Activated naive CD4-positive, alpha-beta T cell treated with anti-CD3 and anti-CD28 coated beads, Interleukin-2, amount 50 U/mL, for 16 hours (primary cell): ENCODE measurements around the gene SF3B5.
"Not testable (repeated sequence)": the region's sequence is repeated elsewhere in the genome, so short reads cannot be mapped to it uniquely, and the experiment has no call there.

ENCODE experiments used
- DNase-seq: peaks from one replicate; pipeline ENCODE4 v3.0.0-alpha.2; 2020

The SF3B5 gene

GRCh38 chr6:144104488-144104887 is 9.1 kb upstream of the SF3B5 start:
- DNase-seq = no peak

GRCh38 chr6:144103026-144103563 is 7.7 kb upstream of the SF3B5 start:
- DNase-seq = no peak

DNA sequence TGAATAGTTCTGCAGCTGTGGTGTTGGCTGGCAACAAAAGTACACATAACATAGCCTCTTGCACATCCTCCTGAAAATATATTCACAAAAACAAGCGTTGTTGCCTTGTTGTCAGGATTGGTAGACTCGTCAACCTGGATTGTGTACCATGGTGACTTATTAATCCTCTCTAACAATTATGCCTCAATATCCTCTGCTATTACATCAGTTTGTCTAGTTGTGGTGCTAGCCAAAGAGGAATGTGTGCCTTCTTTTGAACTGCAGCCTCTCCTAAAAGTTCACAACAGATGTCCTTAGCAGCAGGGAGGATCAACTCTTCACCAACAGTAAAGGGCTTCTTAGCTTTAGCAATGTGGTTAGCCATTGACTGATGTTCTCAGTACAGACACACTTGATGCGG is 3.6 kb upstream of the SF3B5 start:
- no peak for DNase-seq

DNA sequence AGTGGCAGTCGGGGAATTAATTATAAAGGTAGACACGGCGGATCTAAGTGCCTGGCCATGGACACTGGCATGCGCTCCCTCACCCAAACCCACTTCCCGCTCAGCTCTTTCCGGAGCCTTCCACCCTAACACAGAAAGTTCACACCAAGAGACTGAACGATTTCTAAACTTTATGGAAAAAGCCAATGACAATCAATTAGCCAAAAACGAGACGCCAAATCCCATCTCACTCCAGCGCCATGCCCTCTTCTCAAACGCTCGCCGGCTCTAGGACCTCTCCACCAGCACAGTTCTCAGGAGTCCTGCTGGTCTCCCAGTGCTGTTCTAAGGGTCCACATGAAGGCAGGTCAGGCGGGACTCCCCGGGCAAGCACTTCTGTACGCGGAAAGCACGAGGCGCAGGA is 641 bp downstream of the SF3B5 start:
- no peak for DNase-seq

DNA sequence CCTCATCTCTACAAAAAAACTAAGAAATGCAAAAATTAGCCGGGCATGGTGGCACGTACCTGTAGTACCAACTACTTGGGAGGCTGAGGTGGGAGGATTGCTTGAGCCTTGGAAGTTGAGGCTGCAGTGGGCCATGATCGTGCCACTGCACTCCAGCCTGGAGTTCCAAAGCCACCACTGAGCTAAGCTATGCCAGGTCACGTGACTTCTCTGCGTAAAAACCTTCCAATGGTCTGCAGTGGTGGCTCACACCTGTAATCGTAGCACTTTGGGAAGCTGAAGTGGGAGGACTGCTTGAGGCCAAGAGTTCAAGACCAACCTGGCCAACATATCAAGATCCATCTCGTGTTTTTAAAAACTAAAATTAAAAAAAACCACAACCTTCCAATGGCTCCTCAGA is 1.7 kb downstream of the SF3B5 start:
- DNase-seq = no peak

DNA sequence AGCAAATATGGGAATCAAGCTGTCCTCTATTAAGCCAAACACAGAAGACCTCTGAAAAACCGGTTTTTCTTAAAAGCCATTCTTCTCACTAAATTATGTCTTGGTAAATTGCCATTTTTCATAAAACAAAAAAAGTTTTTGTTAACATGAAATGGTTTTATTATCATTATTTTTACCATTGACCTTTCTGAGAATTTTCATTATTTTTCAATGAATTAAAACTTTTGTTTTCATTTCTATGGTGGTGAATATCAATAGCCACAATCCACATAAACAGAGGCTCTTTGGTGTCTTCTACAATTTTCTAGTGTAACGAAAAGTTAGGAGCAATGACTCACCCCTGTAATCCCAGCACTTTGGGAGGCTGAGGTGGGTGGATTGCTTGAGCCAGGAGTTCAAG is 2.1 kb downstream of the SF3B5 start:
- DNase-seq = no peak

GRCh38 chr6:144090384-144090783 is 5.0 kb downstream of the SF3B5 start:
- DNase-seq = no peak

- DNase-seq = no peak
Observed at GRCh38 chr6:144087789-144088426, 7.5 kb downstream of the SF3B5 start.

DNA sequence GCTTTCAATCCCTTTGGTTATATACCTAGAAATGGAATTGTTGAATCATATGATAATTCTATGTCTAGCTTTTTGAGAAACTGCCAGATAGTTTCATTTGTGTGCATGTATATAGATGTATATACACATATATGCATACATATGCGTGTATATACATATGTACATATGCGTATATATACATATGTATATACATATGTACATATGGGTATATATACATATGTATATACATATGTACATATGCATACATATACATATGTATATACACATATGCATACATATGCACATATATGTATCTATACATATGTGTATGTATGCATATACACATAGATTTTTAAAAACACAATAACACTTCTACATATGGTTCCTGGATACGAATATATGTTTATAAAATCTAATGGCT is 8.4 kb downstream of the SF3B5 start:
- no peak for DNase-seq

DNA sequence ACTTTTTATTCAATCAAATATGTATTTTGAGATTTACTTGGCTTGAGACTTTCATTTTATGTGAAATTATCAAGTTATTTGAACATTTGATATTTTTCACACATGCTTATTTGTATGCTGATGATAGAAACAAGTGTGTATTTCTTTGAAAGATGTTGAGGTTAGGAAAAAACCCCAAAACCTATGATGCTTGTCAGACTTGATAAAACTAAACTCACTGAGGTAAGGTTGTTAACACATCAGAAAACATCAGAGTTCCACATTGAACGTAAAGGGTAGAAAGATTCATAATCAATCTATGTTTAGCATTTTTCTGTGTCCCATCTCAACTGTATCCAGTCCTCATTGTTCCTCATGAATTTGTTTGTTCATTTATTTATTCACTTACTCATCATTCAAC is 12.2 kb downstream of the SF3B5 start:
- DNase-seq = no peak

DNA sequence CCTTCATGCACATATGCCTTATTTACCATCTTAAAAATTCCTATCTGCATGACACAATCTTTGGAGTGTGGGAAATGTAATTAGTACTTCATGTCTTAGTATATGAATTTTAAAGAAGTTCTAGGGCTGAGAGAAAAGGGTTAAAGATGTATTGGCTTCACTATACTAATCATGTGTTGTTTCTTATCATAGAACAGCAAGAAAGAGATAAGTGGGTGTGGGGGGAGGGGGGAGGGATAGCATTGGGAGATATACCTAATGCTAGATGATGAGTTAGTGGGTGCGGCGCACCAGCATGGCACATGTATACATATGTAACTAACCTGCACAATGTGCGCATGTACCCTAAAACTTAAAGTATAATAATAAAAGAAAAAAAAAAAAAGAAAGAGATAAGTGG is 13.0 kb downstream of the SF3B5 start:
- not testable (repeated sequence) for DNase-seq

GRCh38 chr6:144077871-144078270 is 17.5 kb downstream of the SF3B5 start:
- DNase-seq = no peak

- no peak for DNase-seq
Observed at GRCh38 chr6:144075875-144076274, 19.5 kb downstream of the SF3B5 start.

DNA sequence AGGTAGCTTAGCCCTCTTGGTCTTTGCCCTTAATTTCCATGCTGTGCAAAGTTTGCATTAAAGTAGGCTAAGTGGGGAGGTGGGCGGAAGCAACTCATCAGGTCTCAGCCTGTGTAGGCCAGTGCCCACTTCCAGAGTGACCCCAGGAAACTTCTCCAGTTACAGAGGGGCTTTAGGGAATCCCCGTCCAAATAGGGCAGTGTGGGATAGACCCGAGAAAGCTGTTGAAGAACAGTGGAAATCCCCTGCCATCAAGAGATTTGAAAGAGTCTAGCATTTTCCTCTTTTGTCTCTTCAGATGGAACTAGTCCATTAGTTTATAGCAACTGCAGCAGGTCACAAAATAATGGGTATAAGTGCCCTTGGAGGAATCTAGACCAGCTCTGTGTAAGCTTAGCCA is 20.2 kb downstream of the SF3B5 start:
- DNase-seq = no peak

DNA sequence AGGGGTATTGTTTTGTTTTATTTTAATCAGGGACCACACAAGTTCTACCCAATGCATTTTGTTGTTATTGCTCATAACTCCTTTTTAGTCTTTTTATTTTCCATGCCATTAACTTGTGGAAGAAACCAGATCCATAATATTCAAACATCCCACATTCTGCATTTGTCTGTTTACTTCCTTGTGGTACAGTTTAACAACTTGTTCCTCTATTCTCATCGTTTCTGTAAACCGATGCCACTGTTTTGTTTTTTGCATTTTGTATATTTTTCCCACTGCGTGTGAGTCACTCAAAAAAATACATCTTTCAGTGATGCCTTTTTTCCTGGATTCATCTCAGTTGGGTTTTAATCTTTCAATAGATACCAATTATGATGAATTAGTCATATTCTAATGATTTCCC is 22.3 kb downstream of the SF3B5 start:
- no peak for DNase-seq

GRCh38 chr6:144069506-144069905 is 25.9 kb downstream of the SF3B5 start:
- no peak for DNase-seq

DNA sequence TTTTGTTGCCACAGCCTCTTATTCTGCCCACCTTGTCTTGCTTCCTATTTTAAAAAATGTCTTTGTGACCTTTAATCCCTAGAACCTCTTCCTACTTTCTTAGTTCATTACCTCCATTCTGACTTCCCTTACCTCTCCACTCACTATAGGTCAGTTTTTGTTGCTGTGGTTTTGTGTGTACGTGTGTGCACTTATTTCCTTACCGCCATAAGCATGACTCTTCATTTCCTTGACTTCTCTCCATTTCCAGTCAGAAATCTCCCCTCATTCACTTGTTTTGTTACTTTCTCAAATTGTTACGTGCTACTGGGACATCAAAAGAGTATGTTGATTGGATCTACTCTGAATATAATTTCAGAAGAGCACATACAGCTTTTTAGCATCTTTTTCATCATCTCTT is 26.6 kb downstream of the SF3B5 start:
- DNase-seq = no peak

DNA sequence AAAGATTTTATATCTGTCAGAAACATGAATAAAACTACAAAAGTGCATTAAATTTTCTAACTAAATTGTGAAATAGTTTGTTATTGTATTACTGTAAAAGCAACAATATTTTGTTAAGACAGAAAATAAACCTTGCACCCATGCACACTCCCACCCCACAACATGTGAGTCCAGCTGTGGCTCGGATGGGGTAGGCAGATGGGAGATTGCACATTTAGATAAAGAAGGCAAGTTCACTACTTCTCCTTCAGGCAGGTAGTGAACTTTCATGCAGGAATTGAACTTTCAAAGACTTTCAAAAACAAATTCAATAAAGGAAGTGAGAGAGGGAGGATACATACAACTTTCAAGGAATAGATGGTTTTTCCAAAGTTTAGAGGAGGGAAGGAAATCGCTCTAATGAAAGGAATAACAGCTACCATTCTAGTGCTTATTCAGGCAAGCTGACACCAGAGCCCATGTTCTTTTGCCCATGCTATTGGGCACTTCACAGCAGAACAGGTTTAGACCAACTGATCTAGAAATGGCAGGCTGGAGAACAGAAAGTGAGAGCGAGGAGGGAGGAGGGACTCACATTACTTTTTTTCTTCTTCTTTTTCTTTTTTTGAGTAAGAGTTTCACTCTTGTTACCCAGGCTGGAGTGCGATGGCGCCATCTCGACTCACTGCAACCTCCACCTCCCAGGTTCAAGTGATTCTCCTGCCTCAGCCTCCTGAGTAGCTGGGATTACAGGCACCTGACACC is 28.5 kb downstream of the SF3B5 start:
- peak; percentile 26 for DNase-seq

- no peak for DNase-seq
Observed at GRCh38 chr6:144066255-144066654, 29.1 kb downstream of the SF3B5 start.

GRCh38 chr6:144065213-144065660 is 30.1 kb downstream of the SF3B5 start:
- no peak for DNase-seq

GRCh38 chr6:144064402-144065212 is 30.8 kb downstream of the SF3B5 start:
- peak; percentile 72 for DNase-seq

DNA sequence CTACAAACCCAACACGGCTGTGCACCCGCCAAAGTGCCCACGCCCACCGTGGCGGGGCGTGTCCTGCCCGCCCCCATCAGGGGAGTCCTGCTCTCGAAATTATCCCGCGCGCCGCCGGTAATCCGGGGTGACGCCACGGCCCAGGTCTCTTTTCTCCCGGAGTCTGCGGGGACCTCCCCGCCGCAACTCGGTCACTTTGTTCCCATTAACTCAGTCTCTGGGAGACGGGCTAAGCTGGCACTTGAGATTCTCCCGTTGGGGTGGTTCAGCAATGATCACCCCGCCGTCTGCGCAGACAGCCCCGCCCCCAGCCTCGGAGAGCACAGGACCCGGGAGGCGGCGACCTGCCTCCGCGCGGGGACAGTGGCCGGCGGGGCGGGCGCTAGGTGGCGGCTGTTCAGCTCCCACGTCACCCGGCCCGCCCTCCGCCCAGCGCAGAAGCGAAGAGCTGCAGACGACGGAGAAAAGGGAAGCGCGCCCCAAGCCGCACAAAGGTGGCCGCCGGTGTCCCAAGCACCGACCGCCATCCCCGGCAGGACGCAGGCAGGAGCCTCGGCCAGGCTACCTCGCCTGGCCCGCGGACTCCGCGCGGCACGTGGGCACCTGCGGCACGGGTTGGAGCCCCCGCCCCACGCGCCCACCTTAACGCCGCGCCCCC is 31.5 kb downstream of the SF3B5 start:
- peak; percentile 88 for DNase-seq

DNA sequence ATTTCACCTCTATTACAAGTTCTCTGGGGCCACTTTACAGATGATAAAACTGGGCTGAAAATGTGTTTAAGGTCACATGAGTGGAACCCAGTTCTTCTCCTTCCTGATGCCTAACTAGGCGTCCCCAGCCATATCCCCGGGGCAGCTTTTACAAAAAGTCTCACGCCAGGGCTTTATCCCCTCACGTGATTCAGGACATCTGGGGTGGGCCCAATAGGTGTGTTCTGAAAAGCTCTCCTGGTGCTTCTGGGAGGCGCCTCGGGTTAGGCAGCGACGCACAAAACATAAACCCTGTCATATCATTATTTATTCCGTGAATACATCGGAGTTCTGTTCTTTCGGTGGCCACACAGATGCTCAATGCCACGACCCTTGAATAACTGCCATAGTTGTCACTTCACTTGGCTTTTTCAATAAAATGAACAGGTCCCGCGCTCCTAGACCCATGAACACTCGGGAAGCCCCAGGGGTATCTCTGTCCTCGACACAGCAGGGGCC is 32.1 kb downstream of the SF3B5 start:
- no peak for DNase-seq
